Measurements from ENCODE around the gene ART3. TPM values are rescaled to one million over a fixed set of nuclear protein-coding genes. Genes with fewer than 3 reads are reported as not detected.

Gene ART3
- total and polyA plus RNA-seq, 9 of the 15 experiments (the other 6 are each of a cell fraction or from before 2014, with no cell fraction given), result 0.69 to 1.4 (median 1.1) TPM; not detected in 1

DNA sequence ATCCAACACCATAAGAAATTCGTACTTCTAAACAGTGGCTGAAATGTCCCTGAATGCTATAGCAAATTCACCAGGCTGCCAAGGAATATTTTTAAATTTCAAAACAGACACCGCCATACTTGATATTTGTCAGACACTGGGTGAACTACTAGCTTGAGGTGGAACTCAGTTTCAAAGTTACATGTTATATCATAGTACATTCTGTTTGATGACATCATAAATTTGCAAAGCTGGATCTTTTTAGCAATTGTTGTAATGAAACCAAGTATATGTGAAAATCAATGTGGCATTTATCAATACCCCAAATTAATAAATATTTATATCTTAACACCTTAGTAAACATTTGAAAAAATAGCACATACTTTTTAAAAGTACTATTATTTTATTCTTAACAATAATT lies 14.2 kb downstream of the ART3 start:
- Histone ChIP-seq H3K4me3 (no peak overlapping the region), H3K9me1 (ENCODE audit: control insufficient read depth, insufficient read depth, low read length) (no peaks in the 10 kb centered on the region), H3K27ac (ENCODE audit: extremely low read depth, low read depth, low read length) (no peak overlapping the region), H3K4me2 (ENCODE audit: insufficient read depth, low read length) (no peak overlapping the region), H3K36me3 (ENCODE audit: control insufficient read depth, insufficient read depth, low read length) (no peaks in the 10 kb centered on the region), H4K20me1 (replicated peaks; ENCODE audit: control insufficient read depth, insufficient read depth, low read length) (no peaks in the 10 kb centered on the region), H3K4me1 (replicated peaks in 1 of 2; ENCODE audit: control insufficient read depth in 2 of 2, insufficient read depth in 2 of 2, low read length in 2 of 2) (peaks cover 0 to 15% of the 10 kb centered on the region in 2 experiments; a peak in 4 of 5 replicates), H3K79me2 (ENCODE audit: control insufficient read depth, insufficient read depth, low read length) (no peaks in the 10 kb centered on the region), H3K9me3 (replicated peaks; ENCODE audit: control insufficient read depth, insufficient read depth, low read depth, low read length) (no peaks in the 10 kb centered on the region), H3K9ac (ENCODE audit: insufficient read depth in 1 of 2, low read depth in 2 of 2, low read length in 2 of 2) (no peak overlapping the region), H3K27me3 (ENCODE audit: control insufficient read depth in 2 of 2, insufficient read depth in 2 of 2, low read length in 2 of 2) (no peaks in the 10 kb centered on the region), H2AFZ (ENCODE audit: low read depth, low read length) (no peak overlapping the region)
- 65% methylated on average over 2 of the region's 2 CpGs for WGBS (ENCODE audit: insufficient coverage, low coverage, missing lambda C conversion rate)
- intact Hi-C loops (cut with micrococcal nuclease) (no loop called here), in situ Hi-C loops (cut with MboI) (loop anchor here (5.0 kb wide), 1 partner anchor 181 kb away; no protein-coding TSS in a partner anchor)
- FAIRE-seq, result no peak
- no TSS peak for BruUV-seq (replicated peaks)
- POLR2A ChIA-PET, result interaction anchor here (0.9 kb wide), 1 partner anchor 9 kb away, joined by 3 read pairs; no protein-coding TSS in a partner anchor
- no peak for TF ChIP-seq ZSCAN29 (IDR thresholded peaks at IDR 0.05)
- TF ChIP-seq, protein P1, sequence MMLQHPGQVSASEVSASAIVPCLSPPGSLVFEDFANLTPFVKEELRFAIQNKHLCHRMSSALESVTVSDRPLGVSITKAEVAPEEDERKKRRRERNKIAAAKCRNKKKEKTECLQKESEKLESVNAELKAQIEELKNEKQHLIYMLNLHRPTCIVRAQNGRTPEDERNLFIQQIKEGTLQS (IDR thresholded peaks at IDR 0.05), result peak; percentile 39; the same call in 1 of the 2 replicates
- TF ChIP-seq, protein P1 (CRISPR knock-in tag; conservative IDR thresholded peaks at IDR 0.05), result no peak
- ATAC-seq, result no peak
- CTCF ChIA-PET (ENCODE audit: low intra/inter-chr PET ratio), result no interaction called here
- DNase-seq (ENCODE audit: extremely low read depth in 1 of 4, low spot score in 3 of 4), result no peak

DNA sequence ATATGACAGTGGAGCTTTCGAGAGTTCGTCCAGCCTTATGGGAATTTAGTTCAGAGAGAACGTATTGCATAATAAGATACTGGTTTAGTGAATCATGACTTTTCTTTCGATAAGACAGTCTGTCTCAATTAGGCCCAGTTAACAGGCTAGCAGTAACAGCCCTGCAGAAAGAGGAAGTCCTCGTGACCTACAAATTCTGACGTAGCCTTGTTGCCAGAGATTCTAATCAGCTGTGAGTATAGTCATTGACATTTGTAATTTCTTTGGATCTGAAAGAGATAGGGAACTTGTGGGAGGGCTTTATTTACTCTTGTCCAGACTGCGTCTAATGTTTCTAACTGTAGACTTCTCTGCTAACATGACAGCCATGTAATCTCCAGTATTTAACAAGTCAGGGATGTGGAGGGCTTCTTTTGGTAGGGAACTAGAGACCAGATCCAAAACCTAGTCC lies 15.8 kb downstream of the ART3 start:
- H3K36me3 ChIP-seq (ENCODE audit: control insufficient read depth, insufficient read depth, low read length), result no peaks in the 10 kb centered on the region
- in situ Hi-C loops (cut with MboI), result no loop called here
- ATAC-seq, result peak; percentile 84
- H3K9me1 ChIP-seq (ENCODE audit: control insufficient read depth, insufficient read depth, low read length), result no peaks in the 10 kb centered on the region
- H3K9me3 ChIP-seq (replicated peaks; ENCODE audit: control insufficient read depth, insufficient read depth, low read depth, low read length), result no peaks in the 10 kb centered on the region
- CTCF ChIA-PET (ENCODE audit: low intra/inter-chr PET ratio), result interaction anchor here (0.7 kb wide), 1 partner anchor 27 kb away, joined by 3 read pairs; no protein-coding TSS in a partner anchor
- H3K79me2 ChIP-seq (ENCODE audit: control insufficient read depth, insufficient read depth, low read length), result no peaks in the 10 kb centered on the region
- no peaks in the 10 kb centered on the region for H3K27me3 ChIP-seq (ENCODE audit: control insufficient read depth in 2 of 2, insufficient read depth in 2 of 2, low read length in 2 of 2)
- peak overlapping the region; percentile 12; the same call in 1 of the 2 replicates for H3K4me2 ChIP-seq (ENCODE audit: insufficient read depth, low read length)
- no peaks in the 10 kb centered on the region for H4K20me1 ChIP-seq (replicated peaks; ENCODE audit: control insufficient read depth, insufficient read depth, low read length)
- DNase-seq (ENCODE audit: extremely low read depth in 1 of 4, low spot score in 3 of 4), result peak; percentile 58 to 79 (median 60)
- peak; percentile 83 for FAIRE-seq
- H3K27ac ChIP-seq (ENCODE audit: extremely low read depth, low read depth, low read length), result peak overlapping the region; percentile 44
- POLR2A ChIA-PET, result interaction anchor here (0.6 kb wide), 1 partner anchor 867 kb away, joined by 3 read pairs; no protein-coding TSS in a partner anchor
- no peak overlapping the region for H3K4me3 ChIP-seq
- H3K9ac ChIP-seq (ENCODE audit: insufficient read depth in 1 of 2, low read depth in 2 of 2, low read length in 2 of 2), result no peak overlapping the region
- peak overlapping the region; percentile 46; the same call in 1 of the 2 replicates for H2AFZ ChIP-seq (ENCODE audit: low read depth, low read length)
- H3K4me1 ChIP-seq (replicated peaks in 1 of 2; ENCODE audit: control insufficient read depth in 2 of 2, insufficient read depth in 2 of 2, low read length in 2 of 2), result peaks cover 0 to 15% of the 10 kb centered on the region in 2 experiments; a peak in 4 of 5 replicates
- WGBS (ENCODE audit: insufficient coverage, low coverage, missing lambda C conversion rate), result 2% methylated on average over 7 of the region's 7 CpGs
- BruUV-seq (replicated peaks), result no TSS peak
- intact Hi-C loops (cut with micrococcal nuclease), result no loop called here
- no peak for TF ChIP-seq ZKSCAN8 (CRISPR knock-in tag; IDR thresholded peaks at IDR 0.05)
- TF ChIP-seq, protein P2, sequence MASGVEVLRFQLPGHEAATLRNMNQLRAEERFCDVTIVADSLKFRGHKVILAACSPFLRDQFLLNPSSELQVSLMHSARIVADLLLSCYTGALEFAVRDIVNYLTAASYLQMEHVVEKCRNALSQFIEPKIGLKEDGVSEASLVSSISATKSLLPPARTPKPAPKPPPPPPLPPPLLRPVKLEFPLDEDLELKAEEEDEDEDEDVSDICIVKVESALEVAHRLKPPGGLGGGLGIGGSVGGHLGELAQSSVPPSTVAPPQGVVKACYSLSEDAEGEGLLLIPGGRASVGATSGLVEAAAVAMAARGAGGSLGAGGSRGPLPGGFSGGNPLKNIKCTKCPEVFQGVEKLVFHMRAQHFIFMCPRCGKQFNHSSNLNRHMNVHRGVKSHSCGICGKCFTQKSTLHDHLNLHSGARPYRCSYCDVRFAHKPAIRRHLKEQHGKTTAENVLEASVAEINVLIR (CRISPR knock-in tag; IDR thresholded peaks at IDR 0.05), result peak; percentile 62
- TF ChIP-seq, protein P3, sequence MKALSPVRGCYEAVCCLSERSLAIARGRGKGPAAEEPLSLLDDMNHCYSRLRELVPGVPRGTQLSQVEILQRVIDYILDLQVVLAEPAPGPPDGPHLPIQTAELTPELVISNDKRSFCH (CRISPR knock-in tag; IDR thresholded peaks at IDR 0.05), result no peak
- TF ChIP-seq, protein P3 (tag; IDR thresholded peaks at IDR 0.05), result 0 out of 2 replicates have a peak, but pooled peaks have one; percentile 44
- no peak for TF ChIP-seq SMARCB1 (IDR thresholded peaks at IDR 0.05; ENCODE audit: insufficient read length, low read depth)
- no peak for TF ChIP-seq E2F3 (CRISPR knock-in tag; IDR thresholded peaks at IDR 0.05)
- peak in 1 of 2 experiments; percentile 95; a peak in 2 of 4 replicates for TF ChIP-seq FOXA3 (CRISPR knock-in tag; conservative IDR thresholded peaks at IDR 0.05 in 1 of 2, IDR thresholded peaks at IDR 0.05 in 1 of 2)
